ENCODE measurements around the gene ATG10. TPM values are rescaled to one million over a fixed set of nuclear protein-coding genes. Genes with fewer than 3 reads are reported as not detected.
"Not testable (repeated sequence)": the region's sequence is repeated elsewhere in the genome, so short reads cannot be mapped to it uniquely, and the experiment has no call there.

ATG10 gene
- total RNA-seq, 2 experiments from 2014 or later: 9.3 to 13.3 TPM

DNA sequence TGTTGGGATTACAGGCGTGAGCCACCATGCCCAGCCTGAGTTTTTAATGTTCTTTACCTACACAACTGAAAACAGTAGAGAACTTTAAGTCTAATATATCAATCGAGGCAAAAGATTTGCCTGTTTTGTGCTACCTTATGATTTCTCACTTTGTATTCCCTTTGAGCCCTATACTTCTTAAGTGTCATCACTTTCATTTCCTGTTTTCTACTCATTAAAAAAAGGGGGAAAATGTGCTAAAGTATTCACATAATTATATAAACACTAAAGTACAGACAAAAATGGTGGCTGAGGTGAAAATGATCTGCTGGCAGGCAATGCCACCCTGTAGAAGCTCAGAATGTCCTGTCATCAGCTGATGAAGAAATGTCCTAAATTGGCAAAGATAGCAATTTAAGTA is 23.6 kb downstream of the ATG10 start:
- no peak overlapping the region for H3K4me3 Mint-ChIP-seq
- H3K9me3 Mint-ChIP-seq (ENCODE audit: low read depth): peaks cover 19% of the 10 kb centered on the region
- H3K27ac Mint-ChIP-seq: no peak overlapping the region
- H3K27me3 Mint-ChIP-seq: no peaks in the 10 kb centered on the region
- H3K36me3 Mint-ChIP-seq: peaks cover 55% of the 10 kb centered on the region
- ATAC-seq (no peak), DNase-seq (no peak)
- H3K4me1 Mint-ChIP-seq: no peaks in the 10 kb centered on the region
- CTCF ChIA-PET: no interaction called here

GRCh38 chr5:82004511-82004910 is 32.7 kb downstream of the ATG10 start:
- CTCF ChIA-PET: no interaction called here
- Mint-ChIP-seq H3K27me3 (no peaks in the 10 kb centered on the region), H3K27ac (no peak overlapping the region), H3K36me3 (peaks cover 8% of the 10 kb centered on the region), H3K4me3 (no peak overlapping the region), H3K4me1 (no peaks in the 10 kb centered on the region), H3K9me3 (ENCODE audit: low read depth) (peaks cover 2% of the 10 kb centered on the region)
- no peak for DNase-seq
- no peak for ATAC-seq

DNA sequence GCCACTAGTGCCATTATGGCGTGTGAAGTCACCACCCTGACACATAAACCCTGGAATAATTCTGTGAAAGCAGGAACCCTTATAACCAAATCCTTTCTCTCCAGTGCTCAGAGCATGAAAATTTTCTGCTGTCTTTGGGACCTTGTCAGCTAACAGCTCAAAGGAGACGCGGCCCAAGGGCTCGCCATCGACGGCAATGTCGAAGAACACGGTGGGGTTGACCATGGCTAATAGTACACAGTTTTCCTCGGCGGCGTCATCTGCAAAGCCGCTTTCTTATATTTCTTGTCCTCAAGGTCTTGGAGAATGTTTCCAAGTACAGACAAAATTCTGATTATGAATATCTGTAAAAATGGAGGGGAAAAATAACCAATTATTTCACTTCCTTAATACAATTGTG is 38.0 kb downstream of the ATG10 start:
- H3K27ac Mint-ChIP-seq; H3K4me1 Mint-ChIP-seq; H3K4me3 Mint-ChIP-seq; H3K27me3 Mint-ChIP-seq; DNase-seq; ATAC-seq; CTCF ChIA-PET; H3K9me3 Mint-ChIP-seq (ENCODE audit: low read depth): not testable (repeated sequence)
- peaks cover 15% of the 10 kb centered on the region for H3K36me3 Mint-ChIP-seq

DNA sequence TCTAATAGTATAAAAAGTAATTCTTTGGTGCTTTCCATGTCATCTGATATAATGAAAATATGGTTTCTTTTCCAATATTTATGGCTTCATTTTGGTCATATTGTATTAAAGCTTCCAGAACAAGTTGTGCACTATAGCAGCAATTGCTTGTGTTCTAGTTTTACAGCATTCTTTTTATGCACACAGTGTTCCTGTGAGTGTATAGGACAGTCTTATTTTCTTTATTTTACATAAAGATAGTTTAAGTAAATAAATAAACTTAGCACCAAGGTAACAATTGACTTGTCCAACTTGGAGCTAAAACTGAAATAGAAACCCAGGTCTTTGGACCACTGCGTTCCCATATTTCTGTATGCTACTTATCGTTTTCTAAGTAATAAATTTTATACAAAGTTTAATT is 38.9 kb downstream of the ATG10 start:
- H3K27me3 Mint-ChIP-seq: no peaks in the 10 kb centered on the region
- ATAC-seq (no peak), DNase-seq (no peak)
- H3K27ac Mint-ChIP-seq: no peak overlapping the region
- peaks cover 2% of the 10 kb centered on the region for H3K9me3 Mint-ChIP-seq (ENCODE audit: low read depth)
- no peak overlapping the region for H3K4me3 Mint-ChIP-seq
- peaks cover 17% of the 10 kb centered on the region for H3K36me3 Mint-ChIP-seq
- no peaks in the 10 kb centered on the region for H3K4me1 Mint-ChIP-seq
- CTCF ChIA-PET: no interaction called here

DNA sequence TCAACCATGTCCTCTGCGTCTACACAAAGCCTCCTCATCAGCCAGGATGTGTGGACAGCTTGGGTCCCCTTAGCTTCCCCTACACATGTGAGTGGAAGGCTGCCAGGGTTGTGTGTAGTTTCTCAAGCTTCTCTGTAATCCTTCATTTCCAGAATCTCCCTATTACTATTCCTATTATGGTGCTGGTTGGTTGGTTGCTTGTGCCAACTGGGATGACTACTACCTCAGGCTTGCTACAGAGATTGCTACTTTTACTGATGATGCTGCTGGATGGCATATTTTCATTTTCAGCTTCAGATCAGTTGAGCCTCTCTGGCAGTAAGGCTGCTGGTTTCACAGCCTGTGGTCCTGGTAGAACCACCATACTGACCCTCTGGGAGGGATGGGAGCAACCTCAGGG is 39.9 kb downstream of the ATG10 start:
- Mint-ChIP-seq H3K36me3 (peaks cover 24% of the 10 kb centered on the region), H3K9me3 (ENCODE audit: low read depth) (peaks cover 4% of the 10 kb centered on the region), H3K4me1 (no peaks in the 10 kb centered on the region), H3K4me3 (no peak overlapping the region), H3K27ac (no peak overlapping the region), H3K27me3 (no peaks in the 10 kb centered on the region)
- DNase-seq (no peak), ATAC-seq (no peak)
- CTCF ChIA-PET: no interaction called here

GRCh38 chr5:82014644-82015043 is 42.8 kb downstream of the ATG10 start:
- H3K4me1 Mint-ChIP-seq; ATAC-seq; H3K9me3 Mint-ChIP-seq (ENCODE audit: low read depth); H3K27ac Mint-ChIP-seq; H3K4me3 Mint-ChIP-seq; H3K27me3 Mint-ChIP-seq; CTCF ChIA-PET; DNase-seq: not testable (repeated sequence)
- H3K36me3 Mint-ChIP-seq: peaks cover 22% of the 10 kb centered on the region

DNA sequence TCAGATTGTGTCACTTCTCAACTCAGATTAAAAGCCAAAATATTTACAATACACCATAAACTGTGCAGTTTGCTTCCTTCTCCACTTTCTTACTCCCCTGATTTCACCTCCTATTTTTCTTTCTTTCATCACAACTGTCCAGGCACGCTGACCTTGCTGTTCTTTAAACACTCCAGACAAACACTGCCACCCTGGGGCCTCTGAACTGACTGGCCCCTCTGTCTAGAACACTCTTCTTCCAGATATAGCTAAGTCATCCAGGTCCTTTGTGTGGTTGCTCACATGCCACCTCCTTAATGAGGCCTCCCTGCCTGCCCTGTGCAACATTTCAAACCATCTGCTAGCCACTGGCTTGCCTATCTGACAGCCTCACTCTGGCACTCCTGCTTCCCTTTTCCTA is 46.6 kb downstream of the ATG10 start:
- Mint-ChIP-seq H3K9me3 (ENCODE audit: low read depth) (peaks cover 4% of the 10 kb centered on the region), H3K4me1 (no peaks in the 10 kb centered on the region), H3K36me3 (peaks cover 12% of the 10 kb centered on the region), H3K27ac (no peak overlapping the region), H3K4me3 (no peak overlapping the region), H3K27me3 (no peaks in the 10 kb centered on the region)
- ATAC-seq (no peak), DNase-seq (no peak)
- CTCF ChIA-PET: no interaction called here

- Mint-ChIP-seq H3K9me3 (ENCODE audit: low read depth) (peaks cover 4% of the 10 kb centered on the region), H3K27ac (no peak overlapping the region), H3K4me1 (no peaks in the 10 kb centered on the region), H3K4me3 (no peak overlapping the region), H3K27me3 (no peaks in the 10 kb centered on the region), H3K36me3 (peaks cover 9% of the 10 kb centered on the region)
- CTCF ChIA-PET: no interaction called here
- DNase-seq (no peak), ATAC-seq (no peak)
These were observed 47.7 kb downstream of the ATG10 start for GRCh38 chr5:82019342-82020138.

- CTCF ChIA-PET: no interaction called here
- H3K9me3 Mint-ChIP-seq (ENCODE audit: low read depth): no peaks in the 10 kb centered on the region
These were observed 50.7 kb downstream of the ATG10 start for GRCh38 chr5:82022499-82022898.

GRCh38 chr5:82023644-82024043 is 51.8 kb downstream of the ATG10 start:
- Mint-ChIP-seq H3K4me1 (peaks cover 2% of the 10 kb centered on the region), H3K9me3 (ENCODE audit: low read depth) (no peaks in the 10 kb centered on the region), H3K27ac (no peak overlapping the region), H3K4me3 (no peak overlapping the region), H3K36me3 (no peaks in the 10 kb centered on the region), H3K27me3 (no peaks in the 10 kb centered on the region)
- CTCF ChIA-PET: no interaction called here
- ATAC-seq: no peak
- DNase-seq: no peak

More at GRCh38 chr5:82022499-82022898, 50.7 kb downstream of the ATG10 start:
- Mint-ChIP-seq H3K27ac (no peak overlapping the region), H3K4me1 (peaks cover 2% of the 10 kb centered on the region), H3K27me3 (no peaks in the 10 kb centered on the region), H3K36me3 (no peaks in the 10 kb centered on the region), H3K4me3 (no peak overlapping the region)
- no peak for DNase-seq
- ATAC-seq: no peak

DNA sequence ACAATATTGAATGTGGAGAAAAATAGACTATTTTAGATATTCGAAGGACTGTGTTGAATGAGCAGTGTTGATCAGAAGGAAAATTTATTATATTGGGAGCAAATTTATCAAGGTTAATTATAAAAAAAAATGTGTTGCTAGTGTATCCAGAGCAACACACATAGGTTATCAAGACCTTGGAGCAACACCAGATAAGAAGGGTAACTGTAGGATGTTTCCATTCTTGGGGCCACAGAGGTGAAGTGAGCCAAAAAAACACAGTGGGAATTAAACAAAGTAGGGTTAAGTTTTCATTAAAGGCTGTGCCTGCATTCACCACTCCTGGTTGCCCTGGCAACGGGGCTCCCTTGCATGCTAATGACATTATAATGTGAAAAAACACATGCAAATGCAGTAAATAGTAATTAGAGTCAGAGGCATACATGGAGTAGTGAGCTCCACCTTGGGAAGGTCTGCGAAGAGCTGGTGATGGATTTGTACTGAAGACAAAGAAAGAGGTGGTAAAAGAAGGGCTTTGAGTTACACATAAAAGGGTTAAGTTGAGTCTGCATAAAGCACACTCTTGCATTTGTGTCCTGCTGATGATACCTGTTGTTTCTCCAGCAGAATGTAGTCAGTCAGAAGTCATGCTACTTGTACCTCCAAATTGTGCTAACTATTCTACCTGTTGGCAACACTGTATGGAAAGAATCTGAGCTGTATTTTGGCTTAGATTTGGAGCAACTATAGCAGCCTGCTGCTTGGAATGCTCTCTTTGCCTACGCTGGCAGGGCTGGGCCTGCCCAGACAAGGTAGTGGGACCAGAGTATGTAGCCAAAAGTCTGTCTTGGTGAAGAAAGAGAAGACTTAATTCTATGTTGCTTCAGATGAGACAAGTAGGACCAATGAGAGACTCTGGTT is 59.6 kb downstream of the ATG10 start:
- Mint-ChIP-seq H3K4me3 (no peak overlapping the region), H3K4me1 (no peaks in the 10 kb centered on the region), H3K36me3 (peaks cover 3% of the 10 kb centered on the region), H3K27ac (no peak overlapping the region), H3K9me3 (ENCODE audit: low read depth) (peaks cover 2% of the 10 kb centered on the region), H3K27me3 (no peaks in the 10 kb centered on the region)
- ATAC-seq: no peak
- CTCF ChIA-PET: no interaction called here
- DNase-seq: no peak

DNA sequence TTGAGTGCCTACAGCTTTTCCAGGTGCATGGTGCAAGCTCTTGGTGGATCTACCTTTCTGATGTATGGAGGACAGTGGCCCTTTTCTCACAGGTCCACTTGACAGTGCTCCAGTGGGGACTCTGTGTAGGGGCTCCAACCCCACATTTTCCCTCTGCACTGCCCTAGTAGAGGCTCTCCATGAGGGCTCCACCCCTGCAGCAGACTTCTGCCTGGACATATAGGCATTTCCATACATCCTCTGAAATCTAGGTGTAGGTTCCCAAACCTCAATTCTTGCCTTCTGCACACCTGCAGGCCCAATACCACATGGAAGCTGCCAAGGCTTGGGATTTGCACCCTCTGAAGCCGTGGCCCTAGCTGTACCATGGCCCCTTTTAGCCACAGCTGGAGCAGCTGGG is 71.1 kb downstream of the ATG10 start:
- CTCF ChIA-PET, H3K27ac Mint-ChIP-seq, DNase-seq, H3K4me1 Mint-ChIP-seq, ATAC-seq, H3K4me3 Mint-ChIP-seq, H3K27me3 Mint-ChIP-seq: not testable (repeated sequence)
- peaks cover 26% of the 10 kb centered on the region for H3K36me3 Mint-ChIP-seq
- peaks cover 13% of the 10 kb centered on the region for H3K9me3 Mint-ChIP-seq (ENCODE audit: low read depth)

- Mint-ChIP-seq H3K4me3 (no peak overlapping the region), H3K4me1 (no peaks in the 10 kb centered on the region), H3K27ac (no peak overlapping the region), H3K36me3 (peaks cover 23% of the 10 kb centered on the region), H3K27me3 (no peaks in the 10 kb centered on the region), H3K9me3 (ENCODE audit: low read depth) (peaks cover 13% of the 10 kb centered on the region)
- CTCF ChIA-PET: no interaction called here
- DNase-seq (no peak), ATAC-seq (no peak)
These were observed 72.2 kb downstream of the ATG10 start for GRCh38 chr5:82044010-82044409.
